ENCODE data around the gene RBM33.
"Not testable (repeated sequence)": the region's sequence is repeated elsewhere in the genome, so short reads cannot be mapped to it uniquely, and the experiment has no call there.

Gene RBM33

DNA sequence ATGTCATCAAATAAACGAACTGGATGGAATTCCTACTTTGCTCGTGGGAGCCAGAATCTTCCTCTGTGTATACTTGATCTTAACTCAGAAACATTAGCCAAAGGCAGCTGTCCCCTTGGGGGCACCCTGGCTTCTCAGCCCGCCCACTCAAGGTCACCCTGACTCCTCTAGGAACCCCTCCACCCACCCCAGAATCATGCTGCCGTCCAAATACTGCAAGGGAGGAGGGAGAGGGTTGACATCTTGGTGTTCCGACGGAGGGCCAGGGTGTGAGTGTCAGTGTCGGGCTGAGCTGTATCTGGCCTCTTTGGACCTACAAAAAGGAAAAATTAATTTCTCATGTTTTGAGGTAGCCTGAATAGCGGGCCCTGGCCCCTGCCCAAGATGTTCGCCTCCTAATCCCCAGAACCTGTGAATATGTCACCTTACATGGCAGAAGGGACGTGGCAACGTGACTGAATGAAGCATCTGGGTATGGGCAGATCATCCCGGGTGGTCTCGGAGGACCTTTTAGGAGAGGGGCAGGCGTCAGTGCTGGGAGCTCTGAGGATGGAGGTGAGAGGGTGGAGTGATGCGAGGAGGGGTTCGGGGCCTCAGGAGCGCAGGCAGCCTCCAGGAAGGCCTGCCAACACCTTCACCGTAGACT is 40.5 kb upstream of the RBM33 start:
- TF ChIP-seq, protein P1, sequence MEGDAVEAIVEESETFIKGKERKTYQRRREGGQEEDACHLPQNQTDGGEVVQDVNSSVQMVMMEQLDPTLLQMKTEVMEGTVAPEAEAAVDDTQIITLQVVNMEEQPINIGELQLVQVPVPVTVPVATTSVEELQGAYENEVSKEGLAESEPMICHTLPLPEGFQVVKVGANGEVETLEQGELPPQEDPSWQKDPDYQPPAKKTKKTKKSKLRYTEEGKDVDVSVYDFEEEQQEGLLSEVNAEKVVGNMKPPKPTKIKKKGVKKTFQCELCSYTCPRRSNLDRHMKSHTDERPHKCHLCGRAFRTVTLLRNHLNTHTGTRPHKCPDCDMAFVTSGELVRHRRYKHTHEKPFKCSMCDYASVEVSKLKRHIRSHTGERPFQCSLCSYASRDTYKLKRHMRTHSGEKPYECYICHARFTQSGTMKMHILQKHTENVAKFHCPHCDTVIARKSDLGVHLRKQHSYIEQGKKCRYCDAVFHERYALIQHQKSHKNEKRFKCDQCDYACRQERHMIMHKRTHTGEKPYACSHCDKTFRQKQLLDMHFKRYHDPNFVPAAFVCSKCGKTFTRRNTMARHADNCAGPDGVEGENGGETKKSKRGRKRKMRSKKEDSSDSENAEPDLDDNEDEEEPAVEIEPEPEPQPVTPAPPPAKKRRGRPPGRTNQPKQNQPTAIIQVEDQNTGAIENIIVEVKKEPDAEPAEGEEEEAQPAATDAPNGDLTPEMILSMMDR (IDR thresholded peaks at IDR 0.05; ENCODE audit: low read depth, low read length), result no peak
- no peak for DNase-seq (ENCODE audit: extremely low read depth, low read depth)

DNA sequence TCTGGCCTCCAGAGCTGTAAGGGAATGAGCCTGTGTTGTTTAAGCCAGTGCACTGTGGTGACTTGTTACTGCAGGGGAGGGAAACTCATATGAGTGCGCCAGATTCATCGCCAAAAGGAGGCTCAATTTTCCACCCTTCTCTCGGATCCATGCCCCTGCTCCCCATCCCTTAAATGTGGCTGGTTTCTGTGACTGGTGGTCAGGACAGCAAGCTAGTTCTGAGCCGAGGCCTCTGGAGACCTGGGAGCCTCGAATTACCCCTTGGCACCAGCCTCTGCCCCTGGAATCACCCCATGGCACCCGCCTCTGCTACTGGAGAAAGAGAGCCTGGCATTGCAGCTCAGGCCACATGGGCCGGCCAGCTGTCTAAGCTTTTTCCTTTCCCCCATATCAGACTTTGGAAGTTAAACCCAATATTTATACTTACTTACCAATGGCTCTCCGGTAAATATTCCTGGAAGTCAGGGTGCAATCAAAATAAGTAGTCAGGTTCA is 39.9 kb upstream of the RBM33 start:
- TF ChIP-seq, protein P1 (IDR thresholded peaks at IDR 0.05; ENCODE audit: low read depth, low read length), result no peak
- no peak for DNase-seq (ENCODE audit: extremely low read depth, low read depth)

DNA sequence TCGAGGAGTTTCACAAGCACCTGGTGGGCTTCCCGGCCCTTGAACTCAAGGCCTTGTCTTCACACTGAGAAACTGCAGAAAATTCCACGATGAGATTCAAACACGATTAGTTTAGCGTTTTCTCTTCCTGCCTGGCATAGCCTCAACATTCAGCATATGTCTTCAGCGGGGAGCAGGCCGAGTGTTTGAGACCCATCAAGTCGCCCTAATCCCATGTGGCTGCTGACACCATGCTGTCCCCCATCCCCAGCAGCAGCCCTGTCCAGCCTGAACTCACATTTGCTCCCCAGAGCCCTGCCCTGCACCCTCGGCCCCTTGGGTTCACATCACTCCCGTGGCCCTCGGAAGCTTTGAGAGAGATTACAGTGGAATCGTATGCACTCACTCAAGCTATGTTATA is 35.3 kb upstream of the RBM33 start:
- TF ChIP-seq, protein P1 (IDR thresholded peaks at IDR 0.05; ENCODE audit: low read depth, low read length), result no peak
- DNase-seq (ENCODE audit: extremely low read depth, low read depth), result no peak

DNA sequence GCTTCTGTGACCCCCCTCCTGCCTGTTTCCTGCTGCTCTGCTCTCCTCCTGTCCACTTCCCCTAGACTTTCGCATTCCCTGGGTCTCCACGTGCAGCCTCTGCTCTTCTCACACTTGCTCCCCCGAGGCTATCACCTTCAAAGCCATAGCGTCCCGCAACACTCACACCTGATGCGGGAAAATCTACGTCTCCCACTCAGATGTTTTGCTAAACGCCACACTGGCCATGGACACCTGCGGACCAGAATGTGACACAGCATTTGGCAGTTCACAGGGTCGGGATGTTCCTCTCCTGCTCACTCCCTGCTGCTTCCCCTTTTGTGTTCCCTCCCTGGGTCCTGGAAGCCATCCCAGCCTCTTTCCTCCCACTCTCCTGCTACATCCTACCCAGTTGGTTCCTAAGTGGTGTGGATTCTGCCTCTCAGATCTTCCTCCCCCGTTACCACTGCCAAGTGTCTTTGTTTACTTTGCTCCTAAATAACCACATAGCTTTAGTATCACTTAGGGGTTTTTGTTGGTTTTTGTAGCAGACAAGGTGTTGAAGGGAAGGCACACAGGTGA is 33.7 kb upstream of the RBM33 start:
- TF ChIP-seq, protein P1 (IDR thresholded peaks at IDR 0.05; ENCODE audit: low read depth, low read length), result no peak
- no peak for DNase-seq (ENCODE audit: extremely low read depth, low read depth)

DNA sequence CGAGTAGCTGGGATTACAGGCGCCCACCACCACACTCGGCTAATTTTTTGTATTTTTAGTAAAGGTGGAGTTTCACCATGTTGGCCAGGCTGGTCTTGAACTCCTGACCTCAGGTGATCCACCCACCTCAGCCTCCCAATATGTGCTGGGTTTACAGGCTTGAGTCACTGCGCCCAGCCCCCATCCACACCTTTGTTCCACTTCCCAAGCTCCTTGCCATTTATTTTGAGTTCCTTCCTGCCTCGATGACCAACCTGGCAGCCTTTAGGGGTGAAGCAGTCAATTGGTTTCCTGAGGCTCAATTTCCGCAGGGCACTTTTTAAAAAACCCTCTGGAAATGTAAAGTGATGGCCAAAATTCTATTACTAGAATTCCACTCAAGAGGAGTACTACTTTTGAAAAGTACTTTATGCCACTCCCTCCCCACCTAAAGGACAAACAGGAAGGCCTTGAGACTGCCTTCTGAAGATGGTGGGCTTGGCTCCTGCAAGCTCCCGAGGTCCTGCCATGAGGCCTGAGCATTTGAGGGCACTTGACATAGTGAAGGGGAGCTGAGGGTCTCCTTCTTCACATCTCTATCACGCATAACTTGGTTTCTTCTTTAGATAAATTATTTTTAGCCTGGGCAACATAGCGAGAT is 32.5 kb upstream of the RBM33 start:
- no peak for DNase-seq (ENCODE audit: extremely low read depth, low read depth)
- TF ChIP-seq, protein P1 (IDR thresholded peaks at IDR 0.05; ENCODE audit: low read depth, low read length), result no peak

DNA sequence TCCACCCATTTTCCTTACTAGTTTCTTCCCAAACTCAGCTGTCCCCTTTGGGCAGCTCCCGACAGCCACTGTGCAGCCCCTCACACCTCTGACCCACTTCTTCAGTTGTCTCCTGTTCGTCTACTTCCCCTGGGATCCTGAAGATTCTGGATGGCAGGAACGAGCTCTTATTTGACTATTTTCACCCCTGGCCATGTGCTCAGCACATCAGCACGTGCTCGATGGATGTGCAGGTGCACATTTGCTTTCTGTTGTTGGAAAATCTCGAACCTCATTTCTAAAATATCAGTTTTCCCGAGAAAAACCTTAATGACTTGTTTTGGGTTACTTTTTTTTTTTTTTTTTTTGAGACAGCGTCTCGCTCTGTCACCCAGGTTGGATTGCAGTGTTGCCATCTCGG is 31.8 kb upstream of the RBM33 start:
- TF ChIP-seq, protein P1 (IDR thresholded peaks at IDR 0.05; ENCODE audit: low read depth, low read length), result no peak
- DNase-seq (ENCODE audit: extremely low read depth, low read depth), result no peak

DNA sequence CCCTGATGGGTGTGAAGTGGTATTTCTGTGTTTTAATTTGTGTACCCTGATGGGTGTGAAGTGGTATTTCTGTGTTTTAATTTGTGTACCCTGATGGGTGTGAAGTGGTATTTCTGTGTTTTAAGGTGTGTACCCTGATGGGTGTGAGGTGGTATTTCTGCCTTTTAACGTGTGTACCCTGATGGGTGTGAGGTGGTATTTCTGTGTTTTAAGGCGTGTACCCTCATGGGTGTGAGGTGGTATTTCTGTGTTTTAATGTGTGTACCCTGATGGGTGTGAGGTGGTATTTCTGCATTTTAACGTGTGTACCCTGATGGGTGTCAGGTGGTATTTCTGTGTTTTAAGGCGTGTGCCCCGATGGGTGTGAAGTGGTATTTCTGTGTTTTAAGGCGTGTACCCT is 29.4 kb upstream of the RBM33 start:
- DNase-seq (ENCODE audit: extremely low read depth, low read depth), result not testable (repeated sequence)
